Spleen (tissue), 7 donors: ENCODE measurements around the gene CDX4.

Source experiments
- POLR2A ChIP-seq, 3 donors: fragments of 450-650 bp; IDR thresholded peaks; one replicate each; pipeline ENCODE4 v1.5.1; 2017; ENCODE audit warnings: antibody characterized with exemption in 3 of 3, mild to moderate bottlenecking in 1 of 3
- POLR2AphosphoS5 ChIP-seq, 3 donors: sonication (generic); formaldehyde crosslinking; IDR thresholded peaks; one replicate each; pipeline ENCODE4 v1.5.1; 2017; ENCODE audit warnings: antibody characterized with exemption in 3 of 3
- TF ChIP-seq, protein P1 (sequence below), 11 experiments: fragments of 200-600 bp in 7 of 11; fragments of 450-650 bp in 4 of 11; sonication (generic) in 4 of 11; IDR thresholded peaks in 8 of 11; conservative IDR thresholded peaks in 3 of 11; 1 replicate in 7 of 11; 2 replicates in 4 of 11; pipeline versions ENCODE4 v1.4.0 to v1.8.0; 2016 to 2021; ENCODE audit warnings: antibody characterized with exemption in 11 of 11, inconsistent platforms in 4 of 11, mild to moderate bottlenecking in 1 of 11
- donor health status: DM: no; HTN: no; CAD: no; lungs with moderate emphysema.
- donor health status: DM: no; HTN: no; CAD: no.
- donor health status: DM: no; HTN: no; CAD: no.

DNA sequence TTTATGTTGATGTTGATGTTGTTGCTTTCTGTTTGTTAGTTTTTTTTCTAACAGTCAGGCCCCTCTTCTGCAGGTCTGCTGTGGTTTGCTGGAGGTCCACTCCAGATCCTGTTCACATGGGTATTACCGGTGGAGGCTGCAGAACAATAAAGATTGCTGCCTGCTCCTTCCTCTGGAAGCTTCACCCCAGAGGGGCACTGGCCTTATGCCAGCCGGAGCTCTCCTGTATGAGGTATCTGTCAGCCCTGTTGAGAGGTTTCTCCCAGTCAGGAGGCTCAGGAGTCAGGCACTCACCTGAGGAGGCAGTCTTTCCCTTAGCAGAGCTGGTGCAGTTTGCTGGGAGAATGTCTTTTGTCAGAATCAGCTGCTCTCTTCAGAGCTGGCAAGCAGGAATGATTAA, 34.7 kb downstream of the CDX4 start:
- TF ChIP-seq, protein P1, sequence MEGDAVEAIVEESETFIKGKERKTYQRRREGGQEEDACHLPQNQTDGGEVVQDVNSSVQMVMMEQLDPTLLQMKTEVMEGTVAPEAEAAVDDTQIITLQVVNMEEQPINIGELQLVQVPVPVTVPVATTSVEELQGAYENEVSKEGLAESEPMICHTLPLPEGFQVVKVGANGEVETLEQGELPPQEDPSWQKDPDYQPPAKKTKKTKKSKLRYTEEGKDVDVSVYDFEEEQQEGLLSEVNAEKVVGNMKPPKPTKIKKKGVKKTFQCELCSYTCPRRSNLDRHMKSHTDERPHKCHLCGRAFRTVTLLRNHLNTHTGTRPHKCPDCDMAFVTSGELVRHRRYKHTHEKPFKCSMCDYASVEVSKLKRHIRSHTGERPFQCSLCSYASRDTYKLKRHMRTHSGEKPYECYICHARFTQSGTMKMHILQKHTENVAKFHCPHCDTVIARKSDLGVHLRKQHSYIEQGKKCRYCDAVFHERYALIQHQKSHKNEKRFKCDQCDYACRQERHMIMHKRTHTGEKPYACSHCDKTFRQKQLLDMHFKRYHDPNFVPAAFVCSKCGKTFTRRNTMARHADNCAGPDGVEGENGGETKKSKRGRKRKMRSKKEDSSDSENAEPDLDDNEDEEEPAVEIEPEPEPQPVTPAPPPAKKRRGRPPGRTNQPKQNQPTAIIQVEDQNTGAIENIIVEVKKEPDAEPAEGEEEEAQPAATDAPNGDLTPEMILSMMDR (IDR thresholded peaks at IDR 0.05 in 8 of 11, conservative IDR thresholded peaks at IDR 0.05 in 3 of 11): no peak
- no peak for TF ChIP-seq POLR2AphosphoS5 (IDR thresholded peaks at IDR 0.05)
- no peak for TF ChIP-seq POLR2A (IDR thresholded peaks at IDR 0.05)
